ENCODE results near the gene SUGT1. TPM values are rescaled to one million over a fixed set of nuclear protein-coding genes. Genes with fewer than 3 reads are reported as not detected.

The SUGT1 gene
- total and polyA plus RNA-seq, 2 experiments from 2014 or later = 61.3 to 172 TPM

DNA sequence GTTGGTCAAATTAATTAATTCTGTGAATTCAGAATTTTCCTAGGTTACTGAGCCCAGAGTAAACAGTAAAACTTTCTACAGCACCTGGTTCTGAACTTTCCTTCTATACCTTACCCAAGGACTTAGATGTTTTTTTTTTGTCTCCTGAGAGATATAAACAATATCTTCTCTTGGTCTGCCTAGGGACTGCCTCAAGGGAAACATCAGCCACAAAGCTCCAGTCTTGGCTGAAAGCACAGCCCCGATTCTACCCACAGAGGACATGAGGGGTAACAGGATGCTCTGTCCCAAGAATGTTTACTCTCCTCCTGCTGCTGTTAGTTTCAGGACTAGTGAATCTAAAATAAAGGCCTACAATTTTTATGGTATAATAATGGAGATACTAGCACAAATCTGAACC is 72.7 kb downstream of the SUGT1 start (continued):
- no peak for TF ChIP-seq ZNF462 (CRISPR knock-in tag; IDR thresholded peaks at IDR 0.05)
- no peak for TF ChIP-seq JUNB (IDR thresholded peaks at IDR 0.05; ENCODE audit: unreplicated experiment)

GRCh38 chr13:52726258-52726657 is 73.6 kb downstream of the SUGT1 start:
- Mint-ChIP-seq H3K27me3 (ENCODE audit: insufficient read depth, low read depth, poor library complexity) (peaks cover 7% of the 10 kb centered on the region), H3K4me3 (no peak overlapping the region), H3K36me3 (ENCODE audit: low read depth) (peaks cover 89% of the 10 kb centered on the region), H3K4me1 (peaks cover 17% of the 10 kb centered on the region), H3K27ac (no peak overlapping the region; the same call in 1 of the 2 replicates), H3K9me3 (peaks cover 41% of the 10 kb centered on the region)
- DNase-seq (ENCODE audit: low spot score) = no peak
- H3K36me3 ChIP-seq (ENCODE audit: insufficient read depth) = peaks cover 30% of the 10 kb centered on the region
- no peaks in the 10 kb centered on the region for H3K27me3 ChIP-seq (ENCODE audit: insufficient read depth)
- no peak overlapping the region for H3K27ac ChIP-seq (ENCODE audit: low read depth)
- peaks cover 5% of the 10 kb centered on the region; the same call in 1 of the 2 replicates for H3K79me2 ChIP-seq (replicated peaks; ENCODE audit: insufficient read depth)
- no peak for ATAC-seq
- H3K9me2 ChIP-seq (ENCODE audit: insufficient read depth) = no peaks in the 10 kb centered on the region
- no peak overlapping the region for H3K4me3 ChIP-seq
- no peak overlapping the region for H3K4me2 ChIP-seq
- peaks cover 17% of the 10 kb centered on the region for H3K4me1 ChIP-seq (ENCODE audit: insufficient read depth)
- no peaks in the 10 kb centered on the region for H4K20me1 ChIP-seq (replicated peaks; ENCODE audit: insufficient read depth)
- 0 out of 2 replicates have a peak, but pooled peaks cover 5% of the 10 kb centered on the region for H3F3A ChIP-seq (replicated peaks; ENCODE audit: low read depth)
- H2AFZ ChIP-seq = no peak overlapping the region
- no peak for TF ChIP-seq ZNF462 (CRISPR knock-in tag; IDR thresholded peaks at IDR 0.05)
- TF ChIP-seq, protein P1, sequence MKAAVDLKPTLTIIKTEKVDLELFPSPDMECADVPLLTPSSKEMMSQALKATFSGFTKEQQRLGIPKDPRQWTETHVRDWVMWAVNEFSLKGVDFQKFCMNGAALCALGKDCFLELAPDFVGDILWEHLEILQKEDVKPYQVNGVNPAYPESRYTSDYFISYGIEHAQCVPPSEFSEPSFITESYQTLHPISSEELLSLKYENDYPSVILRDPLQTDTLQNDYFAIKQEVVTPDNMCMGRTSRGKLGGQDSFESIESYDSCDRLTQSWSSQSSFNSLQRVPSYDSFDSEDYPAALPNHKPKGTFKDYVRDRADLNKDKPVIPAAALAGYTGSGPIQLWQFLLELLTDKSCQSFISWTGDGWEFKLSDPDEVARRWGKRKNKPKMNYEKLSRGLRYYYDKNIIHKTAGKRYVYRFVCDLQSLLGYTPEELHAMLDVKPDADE (IDR thresholded peaks at IDR 0.05) = no peak
- no peak for TF ChIP-seq ZNF331 (CRISPR knock-in tag; IDR thresholded peaks at IDR 0.05; ENCODE audit: low read depth)
- no peak for TF ChIP-seq JUNB (IDR thresholded peaks at IDR 0.05; ENCODE audit: unreplicated experiment)

Measured in GM23338 (cell line).